GM12878 (cell line): ENCODE data around the gene NR2F2. TPM values are rescaled to one million over a fixed set of nuclear protein-coding genes. Genes with fewer than 3 reads are reported as not detected.

Experiments used
- BCLAF1 ChIP-seq: fragments of 450-650 bp; IDR thresholded peaks from 2 replicates; pipeline ENCODE4 v1.6.1; 2017; ENCODE audit warnings: antibody characterized with exemption, mild to moderate bottlenecking, moderate library complexity
- CHD2 ChIP-seq: IDR thresholded peaks from 2 replicates; pipeline ENCODE4 v1.6.1; 2011; ENCODE audit warnings: low read depth, low read length, improper control_type of control experiment, borderline replicate concordance
- EED ChIP-seq: sonication (generic); IDR thresholded peaks from 2 replicates; pipeline ENCODE4 v1.6.1; 2016; ENCODE audit warnings: antibody characterized with exemption, low read depth
- MEF2B ChIP-seq: fragments of 450-650 bp; IDR thresholded peaks from 2 replicates; pipeline ENCODE4 v1.6.1; 2018; ENCODE audit warnings: mild to moderate bottlenecking, moderate library complexity; ENCODE audit not compliant: partially characterized antibody, poor library complexity, severe bottlenecking
- USF1 ChIP-seq: IDR thresholded peaks from 2 replicates; pipeline ENCODE4 v1.6.1; 2011; ENCODE audit warnings: borderline replicate concordance, low read depth, mild to moderate bottlenecking, moderate library complexity, mixed read lengths, low read length; ENCODE audit not compliant: insufficient read depth; ENCODE audit errors: extremely low read length
- ZNF384 ChIP-seq: IDR thresholded peaks from 2 replicates; pipeline ENCODE4 v1.6.1; 2012; ENCODE audit warnings: low read depth, mild to moderate bottlenecking, low read length, improper control_type of control experiment, borderline replicate concordance
- polyA plus RNA-seq, 11 experiments: library from polyadenylated mRNA; depleted of rRNA in 4 of 11; unstranded in 6 of 11; stranded (reverse) in 5 of 11; fragments of >200 nt; fragmentation: Nextera tagmentation in 4 of 11; fragmentation: Illumina TruSeq in 1 of 11; extraction: Ambion mirVana in 4 of 11; extraction: Trizol in 1 of 11; gene quantifications; 1 replicate in 1 of 11; 2 replicates in 10 of 11; pipeline versions ENCODE4 v1.2.1 to v1.2.3, GENCODE V29; 2011 to 2016; ENCODE audit warnings: inconsistent platforms in 2 of 11, missing spikeins in 2 of 11, low read depth in 1 of 11
- total RNA-seq, 4 experiments: library from RNA; depleted of rRNA in 3 of 4; stranded (reverse); fragments of >200 nt in 3 of 4; fragmentation: Illumina TruSeq in 1 of 4; extraction: Trizol in 1 of 4; gene quantifications; 2 replicates each; pipeline versions ENCODE4 v1.2.1 to v1.2.3, GENCODE V29; 2013 to 2021

The NR2F2 gene
- total and polyA plus RNA-seq, 10 of the 15 experiments (the other 5 are each of a cell fraction or from before 2014, with no cell fraction given): 1.1 to 10.1 (median 3.2) TPM

DNA sequence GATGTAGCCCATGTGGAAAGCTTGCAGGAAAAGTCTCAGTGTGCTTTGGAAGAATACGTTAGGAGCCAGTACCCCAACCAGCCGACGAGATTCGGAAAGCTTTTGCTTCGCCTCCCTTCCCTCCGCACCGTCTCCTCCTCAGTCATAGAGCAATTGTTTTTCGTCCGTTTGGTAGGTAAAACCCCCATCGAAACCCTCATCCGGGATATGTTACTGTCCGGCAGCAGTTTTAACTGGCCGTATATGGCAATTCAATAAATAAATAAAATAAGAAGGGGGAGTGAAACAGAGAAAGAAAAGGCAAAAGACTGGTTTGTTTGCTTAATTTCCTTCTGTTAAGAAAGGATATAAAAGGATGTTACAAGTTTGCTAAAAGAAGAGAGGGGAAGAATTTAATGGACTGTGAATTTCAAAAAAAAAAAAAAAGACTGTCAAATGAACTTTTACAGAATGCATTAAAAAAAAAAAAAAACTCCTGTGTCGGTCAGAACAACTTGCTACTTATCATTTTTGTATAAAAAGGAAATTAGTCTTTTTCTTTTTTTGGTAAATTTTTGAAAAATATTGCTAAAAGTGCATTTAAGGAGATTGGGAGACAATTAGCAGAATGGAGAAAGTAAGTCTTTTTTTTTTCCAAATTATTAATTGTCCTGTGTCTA lies 7.0 kb downstream of the NR2F2 start (continued):
- TF ChIP-seq CHD2 (no peak), MEF2B (no peak), USF1 (no peak), BCLAF1 (0 out of 2 replicates have a peak, but pooled peaks have one; percentile 21), ZNF384 (peak; percentile 30; the same call in 1 of the 2 replicates), EED (no peak)
